HEK293 (cell line): ENCODE measurements around the gene CDC42EP3.

ENCODE experiments used
- CTCF ChIA-PET: fragments of 350-600 bp; formaldehyde crosslinking; extraction: SDS; loops from one replicate; lab custom pipeline; 2021; ENCODE audit warnings: antibody characterized with exemption; lab: Yijun Ruan, JAX
- POLR2A ChIA-PET: fragments of 300-600 bp; formaldehyde crosslinking; extraction: SDS; loops from one replicate; lab custom pipeline; 2020; ENCODE audit warnings: antibody characterized with exemption, inconsistent platforms; lab: Yijun Ruan, JAX
- H3K27ac ChIP-seq: fragments of 200-500 bp; sonication (Bioruptor generic); 2 replicates; pipeline ENCODE4 v1.5.1; 2014; ENCODE audit warnings: low read depth, low read length, control low read depth, inconsistent platforms; ENCODE audit errors: extremely low read depth
- H3K36me3 ChIP-seq, 2 experiments: fragments of 200-500 bp in 1 of 2; sonication (Bioruptor generic) in 1 of 2; 1 replicate in 1 of 2; 2 replicates in 1 of 2; pipeline ENCODE4 v1.5.1; 2014 to 2017; ENCODE audit warnings: inconsistent platforms in 2 of 2, low read length in 2 of 2; ENCODE audit not compliant: control insufficient read depth in 2 of 2, insufficient read depth in 1 of 2
- H3K4me1 ChIP-seq: fragments of 200-500 bp; sonication (Bioruptor generic); 2 replicates; pipeline ENCODE4 v1.5.1; 2014; ENCODE audit warnings: mild to moderate bottlenecking, low read length, inconsistent platforms; ENCODE audit not compliant: control insufficient read depth, insufficient read depth
- H3K4me3 ChIP-seq: 2 replicates; pipeline ENCODE4 v1.5.1; 2011; ENCODE audit warnings: low read depth, mild to moderate bottlenecking, control low read depth, low read length, moderate library complexity
- H3K9me3 ChIP-seq: fragments of 200-500 bp; sonication (Bioruptor generic); 2 replicates; pipeline ENCODE4 v1.5.1; 2014; ENCODE audit warnings: low read depth, low read length, inconsistent platforms; ENCODE audit not compliant: control insufficient read depth, insufficient read depth
- GLI4 ChIP-seq: fragments of 450-650 bp; formaldehyde crosslinking; IDR thresholded peaks from 2 replicates; pipeline ENCODE4 v1.5.1; 2016; ENCODE audit warnings: missing biosample characterization, missing genetic modification characterization
- MYNN ChIP-seq: fragments of 450-650 bp; formaldehyde crosslinking; IDR thresholded peaks from 2 replicates; pipeline ENCODE4 v1.5.1; 2016; ENCODE audit warnings: missing biosample characterization, missing genetic modification characterization, borderline replicate concordance
- OVOL3 ChIP-seq: fragments of 450-650 bp; formaldehyde crosslinking; IDR thresholded peaks from 2 replicates; pipeline ENCODE4 v1.5.1; 2016; ENCODE audit warnings: missing biosample characterization, missing genetic modification characterization
- SALL2 ChIP-seq: fragments of 450-650 bp; formaldehyde crosslinking; IDR thresholded peaks from 2 replicates; pipeline ENCODE4 v1.5.0; 2017; ENCODE audit warnings: missing biosample characterization, mild to moderate bottlenecking, missing genetic modification characterization, borderline replicate concordance
- TCF7L2 ChIP-seq: IDR thresholded peaks from 2 replicates; pipeline ENCODE4 v1.6.1; 2011; ENCODE audit warnings: low read depth, mild to moderate bottlenecking, inconsistent platforms, low read length, moderate library complexity, borderline replicate concordance
- ZNF146 ChIP-seq: fragments of 450-650 bp; formaldehyde crosslinking; IDR thresholded peaks from 2 replicates; pipeline ENCODE4 v1.5.1; 2016; ENCODE audit warnings: missing biosample characterization, missing genetic modification characterization
- ZNF37A ChIP-seq: fragments of 450-650 bp; IDR thresholded peaks from 2 replicates; pipeline ENCODE4 v1.5.1; 2018; ENCODE audit warnings: missing biosample characterization, missing genetic modification characterization
- ZNF548 ChIP-seq: fragments of 450-650 bp; formaldehyde crosslinking; IDR thresholded peaks from 2 replicates; pipeline ENCODE4 v1.5.1; 2016; ENCODE audit warnings: missing biosample characterization, missing genetic modification characterization
- ZNF660 ChIP-seq: fragments of 450-650 bp; IDR thresholded peaks from 2 replicates; pipeline ENCODE4 v1.5.1; 2018; ENCODE audit warnings: missing biosample characterization, mild to moderate bottlenecking, missing genetic modification characterization
- ZNF707 ChIP-seq: fragments of 450-650 bp; formaldehyde crosslinking; IDR thresholded peaks from 2 replicates; pipeline ENCODE4 v1.5.1; 2016; ENCODE audit warnings: missing biosample characterization, missing genetic modification characterization
- ZNF777 ChIP-seq: fragments of 450-650 bp; formaldehyde crosslinking; IDR thresholded peaks from 2 replicates; pipeline ENCODE4 v1.5.1; 2017; ENCODE audit warnings: missing biosample characterization, missing genetic modification characterization, borderline replicate concordance
- ZNF830 ChIP-seq: fragments of 450-650 bp; IDR thresholded peaks from 2 replicates; pipeline ENCODE4 v1.5.0; 2018; ENCODE audit warnings: missing biosample characterization, missing genetic modification characterization, low read depth, mild to moderate bottlenecking, moderate library complexity
- ZSCAN16 ChIP-seq: fragments of 450-650 bp; formaldehyde crosslinking; IDR thresholded peaks from 2 replicates; pipeline ENCODE4 v1.5.1; 2016; ENCODE audit warnings: missing biosample characterization, missing genetic modification characterization
- ZSCAN23 ChIP-seq: fragments of 450-650 bp; formaldehyde crosslinking; IDR thresholded peaks from 2 replicates; pipeline ENCODE4 v1.5.1; 2016; ENCODE audit warnings: missing biosample characterization, missing genetic modification characterization
- ZXDB ChIP-seq: fragments of 450-650 bp; formaldehyde crosslinking; IDR thresholded peaks from 2 replicates; pipeline ENCODE4 v1.5.1; 2016; ENCODE audit warnings: missing biosample characterization, missing genetic modification characterization
- TF ChIP-seq, protein P1 (sequence below): fragments of 450-650 bp; formaldehyde crosslinking; IDR thresholded peaks from 2 replicates; pipeline ENCODE4 v1.5.1; 2016; ENCODE audit warnings: missing biosample characterization, missing genetic modification characterization
- TF ChIP-seq, protein P2 (sequence below): fragments of 450-650 bp; formaldehyde crosslinking; IDR thresholded peaks from 2 replicates; pipeline ENCODE4; 2016; ENCODE audit warnings: missing biosample characterization, missing genetic modification characterization
- TF ChIP-seq, protein P3 (sequence below): fragments of 450-650 bp; formaldehyde crosslinking; IDR thresholded peaks from 2 replicates; pipeline ENCODE4 v1.5.1; 2016; ENCODE audit warnings: missing biosample characterization, missing genetic modification characterization
- TF ChIP-seq, protein P4 (sequence below): fragments of 450-650 bp; formaldehyde crosslinking; IDR thresholded peaks from 2 replicates; pipeline ENCODE4 v1.5.1; 2016; ENCODE audit warnings: missing biosample characterization, missing genetic modification characterization
- TF ChIP-seq, protein P5 (sequence below): fragments of 450-650 bp; formaldehyde crosslinking; IDR thresholded peaks from 2 replicates; pipeline ENCODE4 v1.5.1; 2017; ENCODE audit warnings: missing biosample characterization, missing genetic modification characterization

CDC42EP3 gene

DNA sequence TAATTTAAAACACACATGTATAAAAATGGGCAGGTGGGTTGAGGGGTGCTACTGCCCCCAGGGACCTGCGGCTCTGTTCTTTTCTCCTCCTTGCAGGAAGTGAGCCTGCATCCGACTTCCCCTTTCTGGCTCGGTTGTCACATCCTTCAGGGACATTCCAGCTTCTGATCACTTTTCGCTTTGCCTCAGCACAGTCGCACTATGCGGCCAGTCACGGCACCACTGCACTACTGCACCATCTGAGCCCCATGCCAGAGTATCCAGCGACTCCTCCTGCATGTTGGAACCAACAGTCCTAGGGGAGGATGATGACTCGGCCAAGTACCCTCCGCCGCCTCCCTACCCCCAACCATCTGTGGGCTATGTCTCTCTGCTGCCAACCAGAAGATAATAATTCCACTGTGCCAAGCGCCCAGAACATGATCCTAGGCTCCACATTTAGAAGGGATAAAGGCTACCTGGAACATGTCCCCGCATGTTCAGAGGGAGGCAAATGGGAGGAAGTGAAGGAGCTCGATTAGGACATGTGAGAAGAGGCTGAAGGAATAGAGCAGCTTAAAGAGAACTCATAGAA, 17.6 kb downstream of the CDC42EP3 start:
- CTCF ChIA-PET, result interaction anchor here (0.6 kb wide), 1 partner anchor 72 kb away, joined by 3 read pairs; no protein-coding TSS in a partner anchor
- Histone ChIP-seq H3K9me3 (no peaks in the 10 kb centered on the region), H3K4me3 (no peak overlapping the region), H3K27ac (no peak overlapping the region; the same call in 1 of the 2 replicates), H3K36me3 (no peaks in the 10 kb centered on the region), H3K4me1 (peaks cover 19% of the 10 kb centered on the region)
- POLR2A ChIA-PET, result no interaction called here
- no peak for TF ChIP-seq ZNF37A (tag by site-specific recombination)
- TF ChIP-seq ZNF830 (tag by site-specific recombination), result no peak
- no peak for TF ChIP-seq ZNF707 (tag by site-specific recombination)
- TF ChIP-seq, protein P1, sequence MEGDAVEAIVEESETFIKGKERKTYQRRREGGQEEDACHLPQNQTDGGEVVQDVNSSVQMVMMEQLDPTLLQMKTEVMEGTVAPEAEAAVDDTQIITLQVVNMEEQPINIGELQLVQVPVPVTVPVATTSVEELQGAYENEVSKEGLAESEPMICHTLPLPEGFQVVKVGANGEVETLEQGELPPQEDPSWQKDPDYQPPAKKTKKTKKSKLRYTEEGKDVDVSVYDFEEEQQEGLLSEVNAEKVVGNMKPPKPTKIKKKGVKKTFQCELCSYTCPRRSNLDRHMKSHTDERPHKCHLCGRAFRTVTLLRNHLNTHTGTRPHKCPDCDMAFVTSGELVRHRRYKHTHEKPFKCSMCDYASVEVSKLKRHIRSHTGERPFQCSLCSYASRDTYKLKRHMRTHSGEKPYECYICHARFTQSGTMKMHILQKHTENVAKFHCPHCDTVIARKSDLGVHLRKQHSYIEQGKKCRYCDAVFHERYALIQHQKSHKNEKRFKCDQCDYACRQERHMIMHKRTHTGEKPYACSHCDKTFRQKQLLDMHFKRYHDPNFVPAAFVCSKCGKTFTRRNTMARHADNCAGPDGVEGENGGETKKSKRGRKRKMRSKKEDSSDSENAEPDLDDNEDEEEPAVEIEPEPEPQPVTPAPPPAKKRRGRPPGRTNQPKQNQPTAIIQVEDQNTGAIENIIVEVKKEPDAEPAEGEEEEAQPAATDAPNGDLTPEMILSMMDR (tag by site-specific recombination), result no peak
- no peak for TF ChIP-seq MYNN
- TF ChIP-seq, protein P2, sequence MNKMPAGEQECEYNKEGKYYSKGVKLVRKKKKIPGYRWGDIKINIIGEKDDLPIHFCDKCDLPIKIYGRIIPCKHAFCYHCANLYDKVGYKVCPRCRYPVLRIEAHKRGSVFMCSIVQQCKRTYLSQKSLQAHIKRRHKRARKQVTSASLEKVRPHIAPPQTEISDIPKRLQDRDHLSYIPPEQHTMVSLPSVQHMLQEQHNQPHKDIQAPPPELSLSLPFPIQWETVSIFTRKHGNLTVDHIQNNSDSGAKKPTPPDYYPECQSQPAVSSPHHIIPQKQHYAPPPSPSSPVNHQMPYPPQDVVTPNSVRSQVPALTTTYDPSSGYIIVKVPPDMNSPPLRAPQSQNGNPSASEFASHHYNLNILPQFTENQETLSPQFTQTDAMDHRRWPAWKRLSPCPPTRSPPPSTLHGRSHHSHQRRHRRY, result no peak
- no peak for TF ChIP-seq OVOL3 (tag by site-specific recombination)
- no peak for TF ChIP-seq GLI4 (tag by site-specific recombination)
- TF ChIP-seq SALL2 (tag by site-specific recombination), result no peak

DNA sequence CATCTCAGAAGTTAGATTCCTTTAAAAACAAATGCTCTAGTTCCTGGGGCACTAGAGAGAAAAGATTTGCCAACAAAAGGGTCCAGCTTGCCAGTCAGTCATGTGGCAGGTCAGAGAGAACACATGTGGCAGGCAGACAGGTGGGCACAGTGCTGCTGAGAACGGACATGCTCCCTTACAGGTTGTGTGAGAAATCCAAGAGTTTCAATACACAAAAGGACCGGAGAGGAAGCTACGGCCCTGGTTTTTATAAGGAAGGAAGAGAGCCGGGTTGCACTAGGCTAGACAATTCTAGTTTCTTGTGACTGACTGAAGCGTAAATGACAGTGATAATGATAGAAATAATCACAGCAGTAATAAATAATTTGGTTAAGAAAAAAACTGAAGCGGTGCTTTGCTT, 18.3 kb downstream of the CDC42EP3 start:
- H3K27ac ChIP-seq, result no peak overlapping the region
- ChIA-PET CTCF (interaction anchor here (1.5 kb wide), 1 partner anchor 180 kb away, joined by 3 read pairs; no protein-coding TSS in a partner anchor), POLR2A (no interaction called here)
- no peak overlapping the region for H3K4me3 ChIP-seq
- no peaks in the 10 kb centered on the region for H3K9me3 ChIP-seq
- peaks cover 0 to 4% of the 10 kb centered on the region in 2 experiments; a peak in 1 of 3 replicates for H3K36me3 ChIP-seq
- TF ChIP-seq TCF7L2 (no peak), ZNF146 (tag by site-specific recombination) (no peak), ZNF660 (no peak), ZSCAN23 (tag by site-specific recombination) (no peak), ZNF548 (tag by site-specific recombination) (no peak), ZNF777 (tag by site-specific recombination) (no peak), ZXDB (no peak), ZSCAN16 (tag by site-specific recombination) (no peak)
- TF ChIP-seq, protein P3, sequence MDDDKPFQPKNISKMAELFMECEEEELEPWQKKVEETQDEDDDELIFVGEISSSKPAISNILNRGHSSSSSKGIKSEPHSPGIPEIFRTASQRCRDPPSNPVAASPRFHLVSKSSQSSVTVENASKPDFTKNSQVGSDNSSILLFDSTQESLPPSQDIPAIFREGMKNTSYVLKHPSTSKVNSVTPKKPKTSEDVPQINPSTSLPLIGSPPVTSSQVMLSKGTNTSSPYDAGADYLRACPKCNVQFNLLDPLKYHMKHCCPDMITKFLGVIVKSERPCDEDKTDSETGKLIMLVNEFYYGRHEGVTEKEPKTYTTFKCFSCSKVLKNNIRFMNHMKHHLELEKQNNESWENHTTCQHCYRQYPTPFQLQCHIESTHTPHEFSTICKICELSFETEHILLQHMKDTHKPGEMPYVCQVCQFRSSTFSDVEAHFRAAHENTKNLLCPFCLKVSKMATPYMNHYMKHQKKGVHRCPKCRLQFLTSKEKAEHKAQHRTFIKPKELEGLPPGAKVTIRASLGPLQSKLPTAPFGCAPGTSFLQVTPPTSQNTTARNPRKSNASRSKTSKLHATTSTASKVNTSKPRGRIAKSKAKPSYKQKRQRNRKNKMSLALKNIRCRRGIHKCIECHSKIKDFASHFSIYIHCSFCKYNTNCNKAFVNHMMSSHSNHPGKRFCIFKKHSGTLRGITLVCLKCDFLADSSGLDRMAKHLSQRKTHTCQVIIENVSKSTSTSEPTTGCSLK, result no peak
- TF ChIP-seq, protein P4, sequence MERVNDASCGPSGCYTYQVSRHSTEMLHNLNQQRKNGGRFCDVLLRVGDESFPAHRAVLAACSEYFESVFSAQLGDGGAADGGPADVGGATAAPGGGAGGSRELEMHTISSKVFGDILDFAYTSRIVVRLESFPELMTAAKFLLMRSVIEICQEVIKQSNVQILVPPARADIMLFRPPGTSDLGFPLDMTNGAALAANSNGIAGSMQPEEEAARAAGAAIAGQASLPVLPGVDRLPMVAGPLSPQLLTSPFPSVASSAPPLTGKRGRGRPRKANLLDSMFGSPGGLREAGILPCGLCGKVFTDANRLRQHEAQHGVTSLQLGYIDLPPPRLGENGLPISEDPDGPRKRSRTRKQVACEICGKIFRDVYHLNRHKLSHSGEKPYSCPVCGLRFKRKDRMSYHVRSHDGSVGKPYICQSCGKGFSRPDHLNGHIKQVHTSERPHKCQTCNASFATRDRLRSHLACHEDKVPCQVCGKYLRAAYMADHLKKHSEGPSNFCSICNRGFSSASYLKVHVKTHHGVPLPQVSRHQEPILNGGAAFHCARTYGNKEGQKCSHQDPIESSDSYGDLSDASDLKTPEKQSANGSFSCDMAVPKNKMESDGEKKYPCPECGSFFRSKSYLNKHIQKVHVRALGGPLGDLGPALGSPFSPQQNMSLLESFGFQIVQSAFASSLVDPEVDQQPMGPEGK, result no peak
- TF ChIP-seq, protein P5, sequence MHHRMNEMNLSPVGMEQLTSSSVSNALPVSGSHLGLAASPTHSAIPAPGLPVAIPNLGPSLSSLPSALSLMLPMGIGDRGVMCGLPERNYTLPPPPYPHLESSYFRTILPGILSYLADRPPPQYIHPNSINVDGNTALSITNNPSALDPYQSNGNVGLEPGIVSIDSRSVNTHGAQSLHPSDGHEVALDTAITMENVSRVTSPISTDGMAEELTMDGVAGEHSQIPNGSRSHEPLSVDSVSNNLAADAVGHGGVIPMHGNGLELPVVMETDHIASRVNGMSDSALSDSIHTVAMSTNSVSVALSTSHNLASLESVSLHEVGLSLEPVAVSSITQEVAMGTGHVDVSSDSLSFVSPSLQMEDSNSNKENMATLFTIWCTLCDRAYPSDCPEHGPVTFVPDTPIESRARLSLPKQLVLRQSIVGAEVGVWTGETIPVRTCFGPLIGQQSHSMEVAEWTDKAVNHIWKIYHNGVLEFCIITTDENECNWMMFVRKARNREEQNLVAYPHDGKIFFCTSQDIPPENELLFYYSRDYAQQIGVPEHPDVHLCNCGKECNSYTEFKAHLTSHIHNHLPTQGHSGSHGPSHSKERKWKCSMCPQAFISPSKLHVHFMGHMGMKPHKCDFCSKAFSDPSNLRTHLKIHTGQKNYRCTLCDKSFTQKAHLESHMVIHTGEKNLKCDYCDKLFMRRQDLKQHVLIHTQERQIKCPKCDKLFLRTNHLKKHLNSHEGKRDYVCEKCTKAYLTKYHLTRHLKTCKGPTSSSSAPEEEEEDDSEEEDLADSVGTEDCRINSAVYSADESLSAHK (tag by site-specific recombination), result no peak
- H3K4me1 ChIP-seq, result peaks cover 15% of the 10 kb centered on the region
